Measurements from ENCODE around the gene TMEM31.

GRCh38 chrX:103686199-103687072, 24.3 kb upstream of the TMEM31 start, which contains the start of gene MORF4L2:
- TF ChIP-seq, protein P1, sequence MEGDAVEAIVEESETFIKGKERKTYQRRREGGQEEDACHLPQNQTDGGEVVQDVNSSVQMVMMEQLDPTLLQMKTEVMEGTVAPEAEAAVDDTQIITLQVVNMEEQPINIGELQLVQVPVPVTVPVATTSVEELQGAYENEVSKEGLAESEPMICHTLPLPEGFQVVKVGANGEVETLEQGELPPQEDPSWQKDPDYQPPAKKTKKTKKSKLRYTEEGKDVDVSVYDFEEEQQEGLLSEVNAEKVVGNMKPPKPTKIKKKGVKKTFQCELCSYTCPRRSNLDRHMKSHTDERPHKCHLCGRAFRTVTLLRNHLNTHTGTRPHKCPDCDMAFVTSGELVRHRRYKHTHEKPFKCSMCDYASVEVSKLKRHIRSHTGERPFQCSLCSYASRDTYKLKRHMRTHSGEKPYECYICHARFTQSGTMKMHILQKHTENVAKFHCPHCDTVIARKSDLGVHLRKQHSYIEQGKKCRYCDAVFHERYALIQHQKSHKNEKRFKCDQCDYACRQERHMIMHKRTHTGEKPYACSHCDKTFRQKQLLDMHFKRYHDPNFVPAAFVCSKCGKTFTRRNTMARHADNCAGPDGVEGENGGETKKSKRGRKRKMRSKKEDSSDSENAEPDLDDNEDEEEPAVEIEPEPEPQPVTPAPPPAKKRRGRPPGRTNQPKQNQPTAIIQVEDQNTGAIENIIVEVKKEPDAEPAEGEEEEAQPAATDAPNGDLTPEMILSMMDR (IDR thresholded peaks at IDR 0.05), result no peak
- TF ChIP-seq POLR2A (IDR thresholded peaks at IDR 0.05), result peak in 3 of 4 donors; percentile 81 to 94 (median 83)

Measured in esophagus squamous epithelium (tissue), 4 donors.